HL-60 (cell line): ENCODE measurements around the gene TTLL13.

ENCODE experiments used
- DNase-seq, 2 experiments: peaks; one replicate each; pipeline ENCODE4 v3.0.0-alpha.2; 2010 to 2020; ENCODE audit warnings: low read depth in 1 of 2, low spot score in 1 of 2
- H3K27ac ChIP-seq: fragments of 250-450 bp; sonication (Bioruptor Pico); replicated peaks from 2 replicates; pipeline ENCODE4 v1.5.1; 2020; ENCODE audit warnings: mild to moderate bottlenecking, moderate library complexity
- H3K27me3 ChIP-seq: fragments of 250-450 bp; sonication (Bioruptor Pico); 2 replicates; pipeline ENCODE4 v1.5.1; 2021; ENCODE audit warnings: mild to moderate bottlenecking, moderate library complexity; ENCODE audit not compliant: insufficient read depth, poor library complexity, severe bottlenecking
- H3K4me3 ChIP-seq: replicated peaks from 2 replicates; pipeline ENCODE4 v1.5.1; 2011; ENCODE audit warnings: mild to moderate bottlenecking, control low read depth, low read length; ENCODE audit not compliant: insufficient read depth
- GABPA ChIP-seq: IDR thresholded peaks from 2 replicates; pipeline ENCODE4 v1.6.1; 2012; ENCODE audit warnings: low read depth
- POLR2AphosphoS5 ChIP-seq: IDR thresholded peaks from 2 replicates; pipeline ENCODE4 v1.6.1; 2012; ENCODE audit warnings: low read depth
- SPI1 ChIP-seq: IDR thresholded peaks from 2 replicates; pipeline ENCODE4 v1.6.1; 2012; ENCODE audit warnings: low read depth, mild to moderate bottlenecking, borderline replicate concordance
- TF ChIP-seq, protein P1 (sequence below): IDR thresholded peaks from one replicate; pipeline ENCODE4 v1.5.1; 2011; ENCODE audit warnings: low read length, control low read depth, inconsistent platforms; ENCODE audit not compliant: insufficient read depth
- TF ChIP-seq, protein P2 (sequence below): IDR thresholded peaks from 2 replicates; pipeline ENCODE4 v1.6.1; 2012; ENCODE audit warnings: low read depth; ENCODE audit not compliant: insufficient replicate concordance

Gene TTLL13

DNA sequence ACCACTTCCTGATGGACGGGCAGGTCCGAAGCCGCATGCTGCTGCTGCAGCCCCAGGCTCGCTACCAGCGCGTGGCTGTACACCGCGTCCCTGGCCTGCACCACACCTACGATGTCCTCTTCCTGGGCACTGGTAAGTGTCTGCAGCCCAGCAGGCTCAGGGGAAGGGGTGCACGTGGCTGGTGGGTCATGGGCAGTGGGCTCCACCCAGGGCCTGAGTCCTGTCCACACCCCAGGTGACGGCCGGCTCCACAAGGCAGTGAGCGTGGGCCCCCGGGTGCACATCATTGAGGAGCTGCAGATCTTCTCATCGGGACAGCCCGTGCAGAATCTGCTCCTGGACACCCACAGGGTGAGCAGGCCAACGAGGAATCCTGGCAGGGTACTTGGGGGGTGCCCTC lies 24.3 kb upstream of the TTLL13 start:
- no peak overlapping the region for H3K27ac ChIP-seq
- H3K4me3 ChIP-seq: no peak overlapping the region
- TF ChIP-seq, protein P1, sequence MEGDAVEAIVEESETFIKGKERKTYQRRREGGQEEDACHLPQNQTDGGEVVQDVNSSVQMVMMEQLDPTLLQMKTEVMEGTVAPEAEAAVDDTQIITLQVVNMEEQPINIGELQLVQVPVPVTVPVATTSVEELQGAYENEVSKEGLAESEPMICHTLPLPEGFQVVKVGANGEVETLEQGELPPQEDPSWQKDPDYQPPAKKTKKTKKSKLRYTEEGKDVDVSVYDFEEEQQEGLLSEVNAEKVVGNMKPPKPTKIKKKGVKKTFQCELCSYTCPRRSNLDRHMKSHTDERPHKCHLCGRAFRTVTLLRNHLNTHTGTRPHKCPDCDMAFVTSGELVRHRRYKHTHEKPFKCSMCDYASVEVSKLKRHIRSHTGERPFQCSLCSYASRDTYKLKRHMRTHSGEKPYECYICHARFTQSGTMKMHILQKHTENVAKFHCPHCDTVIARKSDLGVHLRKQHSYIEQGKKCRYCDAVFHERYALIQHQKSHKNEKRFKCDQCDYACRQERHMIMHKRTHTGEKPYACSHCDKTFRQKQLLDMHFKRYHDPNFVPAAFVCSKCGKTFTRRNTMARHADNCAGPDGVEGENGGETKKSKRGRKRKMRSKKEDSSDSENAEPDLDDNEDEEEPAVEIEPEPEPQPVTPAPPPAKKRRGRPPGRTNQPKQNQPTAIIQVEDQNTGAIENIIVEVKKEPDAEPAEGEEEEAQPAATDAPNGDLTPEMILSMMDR: no peak
- DNase-seq: no peak
- H3K27me3 ChIP-seq: no peaks in the 10 kb centered on the region

- Histone ChIP-seq H3K27me3 (no peaks in the 10 kb centered on the region), H3K27ac (no peak overlapping the region), H3K4me3 (no peak overlapping the region)
- DNase-seq: no peak
- TF ChIP-seq, protein P2, sequence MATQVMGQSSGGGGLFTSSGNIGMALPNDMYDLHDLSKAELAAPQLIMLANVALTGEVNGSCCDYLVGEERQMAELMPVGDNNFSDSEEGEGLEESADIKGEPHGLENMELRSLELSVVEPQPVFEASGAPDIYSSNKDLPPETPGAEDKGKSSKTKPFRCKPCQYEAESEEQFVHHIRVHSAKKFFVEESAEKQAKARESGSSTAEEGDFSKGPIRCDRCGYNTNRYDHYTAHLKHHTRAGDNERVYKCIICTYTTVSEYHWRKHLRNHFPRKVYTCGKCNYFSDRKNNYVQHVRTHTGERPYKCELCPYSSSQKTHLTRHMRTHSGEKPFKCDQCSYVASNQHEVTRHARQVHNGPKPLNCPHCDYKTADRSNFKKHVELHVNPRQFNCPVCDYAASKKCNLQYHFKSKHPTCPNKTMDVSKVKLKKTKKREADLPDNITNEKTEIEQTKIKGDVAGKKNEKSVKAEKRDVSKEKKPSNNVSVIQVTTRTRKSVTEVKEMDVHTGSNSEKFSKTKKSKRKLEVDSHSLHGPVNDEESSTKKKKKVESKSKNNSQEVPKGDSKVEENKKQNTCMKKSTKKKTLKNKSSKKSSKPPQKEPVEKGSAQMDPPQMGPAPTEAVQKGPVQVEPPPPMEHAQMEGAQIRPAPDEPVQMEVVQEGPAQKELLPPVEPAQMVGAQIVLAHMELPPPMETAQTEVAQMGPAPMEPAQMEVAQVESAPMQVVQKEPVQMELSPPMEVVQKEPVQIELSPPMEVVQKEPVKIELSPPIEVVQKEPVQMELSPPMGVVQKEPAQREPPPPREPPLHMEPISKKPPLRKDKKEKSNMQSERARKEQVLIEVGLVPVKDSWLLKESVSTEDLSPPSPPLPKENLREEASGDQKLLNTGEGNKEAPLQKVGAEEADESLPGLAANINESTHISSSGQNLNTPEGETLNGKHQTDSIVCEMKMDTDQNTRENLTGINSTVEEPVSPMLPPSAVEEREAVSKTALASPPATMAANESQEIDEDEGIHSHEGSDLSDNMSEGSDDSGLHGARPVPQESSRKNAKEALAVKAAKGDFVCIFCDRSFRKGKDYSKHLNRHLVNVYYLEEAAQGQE: no peak
- TF ChIP-seq, protein P1: no peak
- no peak for TF ChIP-seq SPI1
- no peak for TF ChIP-seq GABPA
- no peak for TF ChIP-seq POLR2AphosphoS5
Observed at GRCh38 chr15:90225504-90226234, 23.7 kb upstream of the TTLL13 start.

- Histone ChIP-seq H3K4me3 (no peak overlapping the region), H3K27ac (no peak overlapping the region), H3K27me3 (no peaks in the 10 kb centered on the region)
- no peak for TF ChIP-seq GABPA
- no peak for DNase-seq
Observed at GRCh38 chr15:90227336-90227735, 22.0 kb upstream of the TTLL13 start.

- TF ChIP-seq POLR2AphosphoS5: no peak
- TF ChIP-seq, protein P2: no peak
- TF ChIP-seq GABPA: no peak
- TF ChIP-seq, protein P1: no peak
- no peak for DNase-seq
Observed at GRCh38 chr15:90227816-90228772, 21.3 kb upstream of the TTLL13 start.

More at GRCh38 chr15:90227816-90228772, 21.3 kb upstream of the TTLL13 start:
- H3K27me3 ChIP-seq: no peaks in the 10 kb centered on the region
- no peak overlapping the region for H3K4me3 ChIP-seq
- H3K27ac ChIP-seq: no peak overlapping the region
